HL-60 (cell line): ENCODE data around the gene DNAAF5.

Experiments used
- DNase-seq, 2 experiments: peaks; one replicate each; pipeline ENCODE4 v3.0.0-alpha.2; 2010 to 2020; ENCODE audit warnings: low read depth in 1 of 2, low spot score in 1 of 2
- H3K27ac ChIP-seq: fragments of 250-450 bp; sonication (Bioruptor Pico); replicated peaks from 2 replicates; pipeline ENCODE4 v1.5.1; 2020; ENCODE audit warnings: mild to moderate bottlenecking, moderate library complexity
- H3K27me3 ChIP-seq: fragments of 250-450 bp; sonication (Bioruptor Pico); 2 replicates; pipeline ENCODE4 v1.5.1; 2021; ENCODE audit warnings: mild to moderate bottlenecking, moderate library complexity; ENCODE audit not compliant: insufficient read depth, poor library complexity, severe bottlenecking
- H3K4me3 ChIP-seq: replicated peaks from 2 replicates; pipeline ENCODE4 v1.5.1; 2011; ENCODE audit warnings: mild to moderate bottlenecking, control low read depth, low read length; ENCODE audit not compliant: insufficient read depth
- CTCF ChIP-seq: IDR thresholded peaks from one replicate; pipeline ENCODE4 v1.5.1; 2011; ENCODE audit warnings: low read length, control low read depth, inconsistent platforms; ENCODE audit not compliant: insufficient read depth
- GABPA ChIP-seq: IDR thresholded peaks from 2 replicates; pipeline ENCODE4 v1.6.1; 2012; ENCODE audit warnings: low read depth
- POLR2AphosphoS5 ChIP-seq: IDR thresholded peaks from 2 replicates; pipeline ENCODE4 v1.6.1; 2012; ENCODE audit warnings: low read depth
- REST ChIP-seq: IDR thresholded peaks from 2 replicates; pipeline ENCODE4 v1.6.1; 2012; ENCODE audit warnings: low read depth; ENCODE audit not compliant: insufficient replicate concordance
- SPI1 ChIP-seq: IDR thresholded peaks from 2 replicates; pipeline ENCODE4 v1.6.1; 2012; ENCODE audit warnings: low read depth, mild to moderate bottlenecking, borderline replicate concordance

DNAAF5 gene

GRCh38 chr7:714251-714671 is 12.2 kb upstream of the DNAAF5 start:
- no peak for DNase-seq
- TF ChIP-seq CTCF (no peak), SPI1 (no peak), REST (no peak), GABPA (no peak)
- no peak overlapping the region for H3K4me3 ChIP-seq
- no peaks in the 10 kb centered on the region for H3K27me3 ChIP-seq
- H3K27ac ChIP-seq: no peak overlapping the region

- H3K4me3 ChIP-seq: no peak overlapping the region
- H3K27me3 ChIP-seq: no peaks in the 10 kb centered on the region
- TF ChIP-seq REST: no peak
- TF ChIP-seq CTCF: no peak
- TF ChIP-seq GABPA: no peak
- no peak for TF ChIP-seq SPI1
- no peak for TF ChIP-seq POLR2AphosphoS5
- no peak for DNase-seq
- no peak overlapping the region for H3K27ac ChIP-seq
These were observed 10.3 kb upstream of the DNAAF5 start for GRCh38 chr7:716222-716621.

GRCh38 chr7:716636-717035 is 9.9 kb upstream of the DNAAF5 start:
- TF ChIP-seq POLR2AphosphoS5 (no peak), SPI1 (no peak), REST (no peak), CTCF (no peak), GABPA (no peak)
- no peak for DNase-seq
- H3K27me3 ChIP-seq: no peaks in the 10 kb centered on the region
- H3K4me3 ChIP-seq: no peak overlapping the region
- H3K27ac ChIP-seq: no peak overlapping the region
